Measurements from ENCODE around the gene TMEM205. TPM values are rescaled to one million over a fixed set of nuclear protein-coding genes. Genes with fewer than 3 reads are reported as not detected.

TMEM205 gene
- total RNA-seq, 6 donors from 2014 or later: 85.9 to 260 (median 132) TPM

DNA sequence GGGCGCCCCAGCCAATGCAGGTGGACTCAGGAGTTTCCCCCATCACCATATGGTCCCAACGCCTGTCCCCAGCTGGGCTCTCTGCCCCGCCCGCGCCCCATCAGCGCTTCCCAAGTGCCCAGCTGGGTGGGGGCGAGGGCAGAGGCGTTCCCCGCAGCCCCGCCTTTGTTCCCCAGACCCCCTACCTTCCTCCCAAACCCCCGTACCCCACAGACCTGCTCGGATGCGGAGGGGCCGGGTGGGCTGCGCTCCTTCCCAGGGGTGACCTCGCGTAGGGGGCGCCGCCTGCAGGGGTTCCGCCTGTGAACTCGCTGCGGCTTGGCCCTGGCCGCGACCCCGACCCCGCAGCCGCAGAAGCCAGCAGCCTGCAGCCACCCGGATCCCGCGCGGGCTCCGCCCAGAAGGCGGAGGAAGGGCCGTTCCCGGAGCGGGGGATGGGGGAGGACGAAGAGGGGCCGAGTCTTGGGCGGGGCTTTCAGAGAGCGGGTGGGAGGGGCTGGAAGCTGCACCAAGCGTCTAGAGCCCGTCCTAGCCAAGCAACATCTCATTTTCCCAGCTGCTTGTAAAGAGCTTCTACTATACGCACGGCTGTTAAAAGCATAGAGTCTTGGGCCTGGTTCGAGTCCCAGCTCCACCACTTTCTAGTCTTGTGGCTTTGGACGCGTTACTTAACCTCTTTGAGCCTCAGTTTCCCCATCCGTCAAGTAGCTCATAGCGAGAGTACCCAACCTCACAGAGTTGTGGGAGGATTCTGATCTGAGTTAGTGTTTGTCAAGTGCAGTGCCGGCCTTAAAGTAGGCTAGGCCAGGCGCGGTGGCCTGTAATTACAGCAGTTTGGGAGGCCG, 6.6 kb downstream of the TMEM205 start, which contains the start of gene RAB3D:
Gene RAB3D, minus strand, starts transcription at position 404 of the 845 bp plus-strand sequence. CDS start 2,258 bp downstream, outside the sequence.
- peaks cover 25 to 39% (median 27%) of the 10 kb centered on the region in 4 donors for H3K4me1 ChIP-seq
- TF ChIP-seq POLR2AphosphoS5 (IDR thresholded peaks at IDR 0.05): peak; percentile 68 to 88
- TF ChIP-seq EP300 (IDR thresholded peaks at IDR 0.05): peak in 1 of 4 donors; percentile 6
- TF ChIP-seq, protein P1, sequence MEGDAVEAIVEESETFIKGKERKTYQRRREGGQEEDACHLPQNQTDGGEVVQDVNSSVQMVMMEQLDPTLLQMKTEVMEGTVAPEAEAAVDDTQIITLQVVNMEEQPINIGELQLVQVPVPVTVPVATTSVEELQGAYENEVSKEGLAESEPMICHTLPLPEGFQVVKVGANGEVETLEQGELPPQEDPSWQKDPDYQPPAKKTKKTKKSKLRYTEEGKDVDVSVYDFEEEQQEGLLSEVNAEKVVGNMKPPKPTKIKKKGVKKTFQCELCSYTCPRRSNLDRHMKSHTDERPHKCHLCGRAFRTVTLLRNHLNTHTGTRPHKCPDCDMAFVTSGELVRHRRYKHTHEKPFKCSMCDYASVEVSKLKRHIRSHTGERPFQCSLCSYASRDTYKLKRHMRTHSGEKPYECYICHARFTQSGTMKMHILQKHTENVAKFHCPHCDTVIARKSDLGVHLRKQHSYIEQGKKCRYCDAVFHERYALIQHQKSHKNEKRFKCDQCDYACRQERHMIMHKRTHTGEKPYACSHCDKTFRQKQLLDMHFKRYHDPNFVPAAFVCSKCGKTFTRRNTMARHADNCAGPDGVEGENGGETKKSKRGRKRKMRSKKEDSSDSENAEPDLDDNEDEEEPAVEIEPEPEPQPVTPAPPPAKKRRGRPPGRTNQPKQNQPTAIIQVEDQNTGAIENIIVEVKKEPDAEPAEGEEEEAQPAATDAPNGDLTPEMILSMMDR (IDR thresholded peaks at IDR 0.05): no peak
- peak in 2 of 4 donors; percentile 32 to 82 for TF ChIP-seq POLR2A (IDR thresholded peaks at IDR 0.05)
- peaks cover 2 to 33% (median 23%) of the 10 kb centered on the region in 4 donors for H3K36me3 ChIP-seq
- H3K4me3 ChIP-seq: peak within 1 kb of the TSS; percentile 70 to 99 (median 89)
- ATAC-seq (ENCODE audit: low FRiP score in 2 of 2) (peak; percentile 95 to 97), DNase-seq (peak; percentile 95 to 96)
- H3K9me3 ChIP-seq: no peaks in the 10 kb centered on the region
- no peaks in the 10 kb centered on the region for H3K27me3 ChIP-seq
- H3K27ac ChIP-seq: peak within 1 kb of the TSS; percentile 74 to 94 (median 92)
- WGBS, 2 donors: 6 to 16% methylated on average over 13 to 44 of the region's 53 CpGs

DNA sequence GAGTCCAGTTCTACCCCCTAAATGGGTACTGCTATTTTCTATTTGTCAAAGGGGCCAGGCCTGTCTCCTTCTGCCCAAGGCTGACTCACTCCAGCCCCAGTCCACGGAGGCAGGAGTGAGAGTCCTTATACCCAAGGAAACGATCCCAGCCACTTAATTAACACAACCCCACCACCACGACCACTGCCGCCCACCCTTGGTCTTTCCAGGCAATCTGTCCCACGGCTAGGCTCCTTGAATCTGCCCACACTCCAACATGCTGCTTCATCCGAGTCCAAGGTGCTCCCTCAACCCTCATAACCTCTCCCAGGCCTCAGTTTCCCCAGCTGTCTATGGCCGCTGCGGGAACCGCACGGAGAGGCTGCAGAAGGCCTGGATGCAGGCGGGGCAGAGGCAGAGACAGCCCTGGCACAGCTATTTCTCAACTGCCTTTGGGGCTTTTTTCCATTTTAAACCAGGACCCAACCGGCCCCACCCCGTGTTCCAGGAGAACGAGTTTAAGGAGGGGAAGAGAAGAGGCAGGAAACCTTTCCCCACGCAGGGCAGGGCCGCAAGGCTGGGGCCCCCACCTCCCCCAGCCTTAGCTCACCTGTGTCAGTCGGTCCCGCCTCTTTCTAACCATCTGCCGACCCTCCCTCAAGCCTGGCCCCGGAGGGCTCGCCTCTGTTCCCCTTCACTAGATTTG, 7.4 kb downstream of the TMEM205 start:
- H3K4me3 ChIP-seq: peak overlapping the region; percentile 70 to 99 (median 89)
- H3K9me3 ChIP-seq: no peaks in the 10 kb centered on the region
- WGBS, 2 donors: 19 to 26% methylated on average over 18 to 20 of the region's 21 CpGs
- peak overlapping the region; percentile 74 to 94 (median 92) for H3K27ac ChIP-seq
- H3K27me3 ChIP-seq: no peaks in the 10 kb centered on the region
- H3K4me1 ChIP-seq: peaks cover 17 to 31% (median 20%) of the 10 kb centered on the region in 4 donors
- ATAC-seq (ENCODE audit: low FRiP score in 2 of 2) (peak; percentile 48 to 49), DNase-seq (peak; percentile 63 to 68)
- H3K36me3 ChIP-seq: peaks cover 8 to 41% (median 29%) of the 10 kb centered on the region in 4 donors
- TF ChIP-seq POLR2A (IDR thresholded peaks at IDR 0.05) (no peak), EP300 (IDR thresholded peaks at IDR 0.05) (no peak), POLR2AphosphoS5 (IDR thresholded peaks at IDR 0.05) (peak in 1 of 2 donors; percentile 17)
- TF ChIP-seq, protein P1 (IDR thresholded peaks at IDR 0.05): no peak

DNA sequence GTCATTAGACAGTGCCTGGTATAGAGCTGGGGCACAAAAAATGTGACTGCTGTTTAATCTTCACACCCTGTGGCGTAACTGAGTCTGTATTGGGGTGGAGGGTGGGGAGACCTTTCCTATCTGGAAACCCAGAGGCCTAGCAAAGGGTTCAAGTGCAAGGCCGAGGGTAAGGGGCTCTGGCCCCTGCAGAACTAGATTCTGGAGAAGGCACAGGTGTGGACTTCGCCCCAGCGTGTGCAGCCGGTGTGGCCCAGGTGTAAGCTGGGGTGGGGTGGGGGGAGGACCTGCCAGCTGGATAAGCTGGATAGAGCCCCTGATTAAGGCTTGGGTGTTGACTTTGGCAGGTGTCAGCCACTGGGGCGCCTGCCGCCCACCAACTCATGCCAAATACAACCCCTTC, 7.9 kb downstream of the TMEM205 start:
- no peak for DNase-seq
- TF ChIP-seq POLR2A (IDR thresholded peaks at IDR 0.05) (no peak), POLR2AphosphoS5 (IDR thresholded peaks at IDR 0.05) (no peak), EP300 (IDR thresholded peaks at IDR 0.05) (no peak)
- TF ChIP-seq, protein P1 (IDR thresholded peaks at IDR 0.05): no peak
- Histone ChIP-seq H3K4me3 (peak overlapping the region; percentile 22 to 96 (median 76)), H3K27me3 (no peaks in the 10 kb centered on the region), H3K36me3 (peaks cover 14 to 46% (median 35%) of the 10 kb centered on the region in 4 donors), H3K4me1 (peaks cover 17 to 30% (median 20%) of the 10 kb centered on the region in 4 donors), H3K27ac (peak overlapping the region; percentile 74 to 94 (median 92)), H3K9me3 (no peaks in the 10 kb centered on the region)
- 80 to 81% methylated on average over 7 of the region's 7 CpGs for WGBS, 2 donors
- no peak for ATAC-seq (ENCODE audit: low FRiP score in 2 of 2)

DNA sequence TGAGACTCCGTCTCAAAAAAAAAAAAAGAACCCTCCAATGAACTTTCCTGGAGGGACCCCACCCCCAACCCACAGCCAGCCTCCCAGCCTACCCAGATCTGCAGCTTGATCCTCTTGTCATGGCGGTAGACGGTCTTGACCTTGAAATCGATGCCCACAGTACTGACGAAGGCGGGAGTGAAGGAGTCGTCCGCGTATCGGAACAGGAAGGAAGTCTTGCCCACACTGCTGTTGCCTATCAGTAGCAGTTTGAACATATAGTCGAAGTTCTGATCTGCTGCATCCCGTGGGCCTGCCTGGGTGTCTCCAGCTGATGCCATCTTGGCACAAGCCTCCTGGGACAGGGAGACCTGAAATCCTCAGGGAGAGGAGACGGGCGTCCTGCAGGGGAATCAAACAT, 9.0 kb downstream of the TMEM205 start:
- 64 to 73% methylated on average over 13 to 14 of the region's 14 CpGs for WGBS, 2 donors
- no peak for ATAC-seq (ENCODE audit: low FRiP score in 2 of 2)
- H3K4me3 ChIP-seq: no peak overlapping the region
- no peaks in the 10 kb centered on the region for H3K27me3 ChIP-seq
- H3K36me3 ChIP-seq: peaks cover 14 to 52% (median 39%) of the 10 kb centered on the region in 4 donors
- no peak for DNase-seq
- peak overlapping the region in 1 of 4 donors; percentile 12 for H3K27ac ChIP-seq
- peaks cover 17 to 30% (median 20%) of the 10 kb centered on the region in 4 donors for H3K4me1 ChIP-seq
- TF ChIP-seq, protein P1 (IDR thresholded peaks at IDR 0.05): no peak
- TF ChIP-seq EP300 (IDR thresholded peaks at IDR 0.05) (no peak), POLR2A (IDR thresholded peaks at IDR 0.05) (no peak), POLR2AphosphoS5 (IDR thresholded peaks at IDR 0.05) (no peak)
- H3K9me3 ChIP-seq: no peaks in the 10 kb centered on the region
